ENCODE data around the gene PLXDC2.

DNA sequence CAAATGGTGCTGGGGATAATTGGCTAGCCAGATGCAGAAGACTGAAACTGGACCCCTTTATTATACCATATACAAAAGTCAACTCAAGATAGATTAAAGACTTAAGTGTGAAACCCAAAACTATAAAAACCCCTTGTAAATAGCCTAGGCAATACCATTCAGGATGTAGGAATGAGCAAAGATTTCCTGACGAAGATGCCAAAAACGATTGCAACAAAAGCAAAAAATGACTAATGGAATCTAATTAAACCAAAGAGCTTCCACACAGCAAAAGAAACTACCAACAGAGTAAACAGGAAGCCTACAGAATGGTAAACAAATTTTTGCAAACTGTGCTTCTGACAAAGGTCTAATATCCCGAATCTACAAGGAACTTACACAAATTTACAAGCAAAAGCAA lies 30.9 kb upstream of the PLXDC2 start:
- TF ChIP-seq CTCF (conservative IDR thresholded peaks at IDR 0.05; ENCODE audit: low read length) (no peak), EZH2phosphoT487 (IDR thresholded peaks at IDR 0.05; ENCODE audit: borderline replicate concordance) (no peak)

All from Loucy (cell line).